Sigmoid colon (tissue), 7 donors: ENCODE results near the gene POM121. TPM values are rescaled to one million over a fixed set of nuclear protein-coding genes. Genes with fewer than 3 reads are reported as not detected.
A peak's percentile ranks its signal among the peaks of the same experiment; 100 is the strongest.
"Not testable (repeated sequence)": the region's sequence is repeated elsewhere in the genome, so short reads cannot be mapped to it uniquely, and the experiment has no call there.

Experiments used
- DNase-seq: peaks from one replicate; pipeline ENCODE4 v3.0.0-alpha.2; 2019
- H3K27ac ChIP-seq, 4 donors: fragments of 200-600 bp; sonication (generic); one replicate each; pipeline ENCODE4 v1.5.1; 2016 to 2019; ENCODE audit warnings: mild to moderate bottlenecking in 1 of 4
- H3K27me3 ChIP-seq, 3 donors: fragments of 200-600 bp; sonication (generic); one replicate each; pipeline ENCODE4 v1.5.1; 2019; ENCODE audit warnings: mild to moderate bottlenecking in 1 of 3
- H3K36me3 ChIP-seq, 4 donors: fragments of 200-600 bp; sonication (generic); one replicate each; pipeline ENCODE4 v1.5.1; 2016 to 2019
- H3K4me1 ChIP-seq, 4 donors: fragments of 200-600 bp; sonication (generic); one replicate each; pipeline ENCODE4 v1.5.1; 2017 to 2019
- H3K4me3 ChIP-seq, 4 donors: fragments of 200-600 bp; sonication (generic); one replicate each; pipeline ENCODE4 v1.5.1; 2017 to 2019; ENCODE audit warnings: mild to moderate bottlenecking in 2 of 4, moderate library complexity in 1 of 4
- H3K9me3 ChIP-seq, 4 donors: fragments of 200-600 bp in 3 of 4; sonication (generic) in 3 of 4; one replicate each; pipeline versions ENCODE4 v1.5.1 to v1.6.1; 2013 to 2019
- WGBS, 2 donors: extraction: QIAGEN DNeasy Blood & Tissue Kit; methylation state at CpG; one replicate each; pipeline ENCODE4 v1.1.7; 2013; 5-methylcytosine and 5-hydroxymethylcytosine counted together
- intact Hi-C: fragments of 100-400 bp; cut with DNase I; formaldehyde crosslinking; loops from one replicate; pipeline ENCODE4 v1.15.1; 2023
- polyA plus RNA-seq, 3 donors: library from polyadenylated mRNA; stranded (reverse); fragments of 200-250 nt; gene quantifications; one replicate each; pipeline ENCODE4 v1.2.3, GENCODE V29; 2013
- small RNA-seq, 3 donors: library from RNA; depleted of rRNA; stranded (forward); fragments of <200 nt; gene quantifications; one replicate each; pipeline ENCODE3, GENCODE V24; 2016
- total RNA-seq, 4 donors: library from RNA; depleted of rRNA; stranded (reverse); fragments of >200 nt; gene quantifications; one replicate each; pipeline ENCODE4 v1.1.0, GENCODE V29; 2016
- donor health status: healthy with polysubstance abuse.
- donor health status: Bipolar disorder and iron deficiency.
- donor health status: healthy.

POM121 gene
- total and polyA plus RNA-seq, 7 donors: 7.2 to 24.8 (median 11.7) TPM

GRCh38 chr7:72990146-72990913 lies 65.4 kb downstream of the POM121 start:
- H3K27ac ChIP-seq, H3K9me3 ChIP-seq, H3K4me1 ChIP-seq, H3K36me3 ChIP-seq, H3K27me3 ChIP-seq, H3K4me3 ChIP-seq, intact Hi-C loops: not testable (repeated sequence)
- peak; percentile 61 for DNase-seq
- 19 to 47% methylated on average over 10 of the region's 14 CpGs for WGBS, 2 donors

- H3K27me3 ChIP-seq, H3K4me1 ChIP-seq, H3K36me3 ChIP-seq, intact Hi-C loops, DNase-seq, H3K27ac ChIP-seq, H3K4me3 ChIP-seq, H3K9me3 ChIP-seq: not testable (repeated sequence)
- 95 to 99% methylated on average over 8 of the region's 8 CpGs for WGBS, 2 donors
These were observed 70.6 kb downstream of the POM121 start for GRCh38 chr7:72995484-72995883.

GRCh38 chr7:72997447-72997846 lies 72.6 kb downstream of the POM121 start:
- H3K4me3 ChIP-seq, H3K4me1 ChIP-seq, H3K36me3 ChIP-seq, intact Hi-C loops, H3K27me3 ChIP-seq, H3K9me3 ChIP-seq, DNase-seq, H3K27ac ChIP-seq: not testable (repeated sequence)
- WGBS, 2 donors: 66 to 71% methylated on average over 4 of the region's 8 CpGs

GRCh38 chr7:72997887-72998468 lies 73.1 kb downstream of the POM121 start:
- intact Hi-C loops, DNase-seq: not testable (repeated sequence)
- no CpG with 5 or more reads among the region's 11 CpGs for WGBS, 2 donors

More at GRCh38 chr7:72997887-72998468, 73.1 kb downstream of the POM121 start:
- not testable (repeated sequence) for H3K9me3 ChIP-seq, H3K36me3 ChIP-seq, H3K4me3 ChIP-seq, H3K27me3 ChIP-seq, H3K4me1 ChIP-seq, H3K27ac ChIP-seq

Small RNA genes lying within 50 kb of the gene (small RNA-seq; reads per million reads assigned to genes)
- 0 reads per million in 3 donors for gene RF00019

Other genes with a start within 250 kb of the POM121 start
- 1 to 10 TPM; 1.9 to 5.6 (median 2.9) TPM for gene TYW1B, start 96.9 kb upstream of the POM121 start, total RNA-seq
- 1 to 10 TPM; 1.4 to 2.4 (median 2.1) TPM for gene TYW1B, start 96.9 kb upstream of the POM121 start, polyA plus RNA-seq
- not detected for gene TRIM74, start 44.4 kb downstream of the POM121 start, total RNA-seq
- gene TRIM74, start 44.4 kb downstream of the POM121 start, polyA plus RNA-seq: under 1 TPM in 1 of 3 donors, not detected in 2; 0.38 TPM
- not detected for gene SPDYE8, start 104.7 kb downstream of the POM121 start, total RNA-seq
- not detected for gene SPDYE8, start 104.7 kb downstream of the POM121 start, polyA plus RNA-seq
- gene SPDYE11, start 132.8 kb downstream of the POM121 start, total RNA-seq: not detected
- gene SPDYE11, start 132.8 kb downstream of the POM121 start, polyA plus RNA-seq: not detected
- gene SPDYE9, start 160.9 kb downstream of the POM121 start, total RNA-seq: not detected
- gene SPDYE9, start 160.9 kb downstream of the POM121 start, polyA plus RNA-seq: not detected